Neural progenitor cell (in vitro differentiated cells): ENCODE measurements around the gene TENM3. TPM values are rescaled to one million over a fixed set of nuclear protein-coding genes. Genes with fewer than 3 reads are reported as not detected.

ENCODE experiments used
- DNase-seq: peaks from one replicate; pipeline ENCODE4 v3.0.0-alpha.2; 2016; ENCODE audit warnings: low spot score
- H2AFZ ChIP-seq: fragments of 200-600 bp; sonication (generic); replicated peaks from 2 replicates; pipeline ENCODE4 v1.6.1; 2016; ENCODE audit warnings: antibody characterized with exemption
- H3F3A ChIP-seq: fragments of 200-600 bp; sonication (generic); 2 replicates; pipeline ENCODE4 v1.6.1; 2016; ENCODE audit warnings: antibody characterized with exemption, low read depth
- H3K27ac ChIP-seq: fragments of 200-600 bp; sonication (generic); 2 replicates; pipeline ENCODE4 v1.5.1; 2016; ENCODE audit warnings: mild to moderate bottlenecking
- H3K27me3 ChIP-seq: fragments of 200-600 bp; sonication (generic); 2 replicates; pipeline ENCODE4 v1.6.1; 2016; ENCODE audit warnings: mild to moderate bottlenecking, moderate library complexity
- H3K36me3 ChIP-seq: fragments of 200-600 bp; sonication (generic); 2 replicates; pipeline ENCODE4 v1.5.1; 2016
- H3K4me1 ChIP-seq: fragments of 200-600 bp; sonication (generic); 2 replicates; pipeline ENCODE4 v1.6.1; 2016; ENCODE audit warnings: mixed run types
- H3K4me2 ChIP-seq: fragments of 200-600 bp; sonication (generic); 2 replicates; pipeline ENCODE4 v1.6.1; 2016
- H3K4me3 ChIP-seq: fragments of 200-600 bp; sonication (generic); 2 replicates; pipeline ENCODE4 v1.5.1; 2016
- H3K79me2 ChIP-seq: fragments of 200-600 bp; sonication (generic); 2 replicates; pipeline ENCODE4 v1.6.1; 2016; ENCODE audit warnings: low read depth
- H3K9ac ChIP-seq: fragments of 200-600 bp; sonication (generic); 2 replicates; pipeline ENCODE4 v1.6.1; 2016
- H3K9me3 ChIP-seq: fragments of 200-600 bp; sonication (generic); 2 replicates; pipeline ENCODE4 v1.5.1; 2016; ENCODE audit warnings: low read depth
- H4K20me1 ChIP-seq: fragments of 200-600 bp; sonication (generic); 2 replicates; pipeline ENCODE4 v1.6.1; 2016; ENCODE audit warnings: low read depth
- H3K27ac Mint-ChIP-seq: 3 replicates; pipeline ENCODE4 v1.8.0; 2021; ENCODE audit warnings: mixed read lengths
- H3K27me3 Mint-ChIP-seq: 2 replicates; pipeline ENCODE4 v1.8.0; 2022; ENCODE audit warnings: low read depth, mild to moderate bottlenecking, inconsistent platforms, moderate library complexity, mixed read lengths; ENCODE audit not compliant: insufficient read depth
- H3K36me3 Mint-ChIP-seq: 3 replicates; pipeline ENCODE4 v1.8.0; 2021; ENCODE audit warnings: mixed read lengths
- H3K4me1 Mint-ChIP-seq: 3 replicates; pipeline ENCODE4 v1.8.0; 2021; ENCODE audit warnings: mixed read lengths
- H3K4me3 Mint-ChIP-seq: 3 replicates; pipeline ENCODE4 v1.8.0; 2021; ENCODE audit warnings: mild to moderate bottlenecking, moderate library complexity, mixed read lengths
- H3K9me3 Mint-ChIP-seq: 3 replicates; pipeline ENCODE4 v1.8.0; 2020; ENCODE audit warnings: mixed read lengths
- EZH2 ChIP-seq: fragments of 200-600 bp; sonication (generic); IDR thresholded peaks from 2 replicates; pipeline ENCODE4 v1.6.1; 2017; ENCODE audit warnings: antibody characterized with exemption, mild to moderate bottlenecking, moderate library complexity
- EZH2phosphoT487 ChIP-seq: fragments of 200-600 bp; sonication (generic); IDR thresholded peaks from 2 replicates; pipeline ENCODE4 v1.6.1; 2017; ENCODE audit warnings: antibody characterized with exemption
- total RNA-seq: library from RNA; depleted of rRNA; stranded (reverse); fragments of >200 nt; gene quantifications from 2 replicates; pipeline ENCODE4 v1.2.3, GENCODE V29; 2015; ENCODE audit warnings: low replicate concordance
- TF ChIP-seq, protein P1 (sequence below): fragments of 200-600 bp; sonication (generic); IDR thresholded peaks from 2 replicates; pipeline ENCODE4 v1.5.1; 2017; ENCODE audit warnings: antibody characterized with exemption, mild to moderate bottlenecking

Gene TENM3
- total RNA-seq, 1 donor from 2014 or later, result 78.7 TPM

DNA sequence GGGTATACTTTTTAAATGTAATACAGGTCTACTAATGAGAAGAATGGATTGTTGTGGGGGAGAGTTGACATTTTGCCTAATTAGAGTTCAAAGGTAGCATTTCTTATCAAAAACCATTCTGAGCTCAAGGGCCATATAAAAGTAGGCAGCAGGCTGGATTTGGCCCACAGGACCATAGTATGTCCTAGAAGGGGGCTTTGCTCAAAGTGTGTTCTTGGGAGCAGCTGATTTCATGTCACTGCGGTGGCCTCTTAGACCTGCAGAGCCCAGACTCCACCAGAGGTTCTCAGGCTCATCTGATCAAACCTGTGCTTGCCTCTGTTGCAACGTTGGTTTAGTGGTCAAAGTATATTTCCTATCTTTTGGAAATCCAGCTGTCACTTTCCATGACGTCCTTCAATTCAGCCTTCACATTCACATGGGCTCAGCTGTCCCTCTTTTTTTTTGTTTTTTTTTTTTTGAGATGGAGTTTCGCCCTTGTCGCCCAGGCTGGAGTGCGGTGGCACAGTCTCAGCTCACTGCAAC lies 34.6 kb upstream of the TENM3 start:
- H4K20me1 ChIP-seq, result no peaks in the 10 kb centered on the region
- H3K4me3 Mint-ChIP-seq, result no peak overlapping the region
- no peaks in the 10 kb centered on the region for H3K36me3 ChIP-seq
- peaks cover 35% of the 10 kb centered on the region for H3K36me3 Mint-ChIP-seq
- no peak overlapping the region for H3K9ac ChIP-seq
- no peak for DNase-seq
- peaks cover 4% of the 10 kb centered on the region for H3K27me3 Mint-ChIP-seq
- H3K27me3 ChIP-seq, result no peaks in the 10 kb centered on the region
- H3K4me1 ChIP-seq, result peaks cover 44% of the 10 kb centered on the region
- H3F3A ChIP-seq, result peaks cover 26% of the 10 kb centered on the region
- TF ChIP-seq EZH2, result no peak
- TF ChIP-seq, protein P1, sequence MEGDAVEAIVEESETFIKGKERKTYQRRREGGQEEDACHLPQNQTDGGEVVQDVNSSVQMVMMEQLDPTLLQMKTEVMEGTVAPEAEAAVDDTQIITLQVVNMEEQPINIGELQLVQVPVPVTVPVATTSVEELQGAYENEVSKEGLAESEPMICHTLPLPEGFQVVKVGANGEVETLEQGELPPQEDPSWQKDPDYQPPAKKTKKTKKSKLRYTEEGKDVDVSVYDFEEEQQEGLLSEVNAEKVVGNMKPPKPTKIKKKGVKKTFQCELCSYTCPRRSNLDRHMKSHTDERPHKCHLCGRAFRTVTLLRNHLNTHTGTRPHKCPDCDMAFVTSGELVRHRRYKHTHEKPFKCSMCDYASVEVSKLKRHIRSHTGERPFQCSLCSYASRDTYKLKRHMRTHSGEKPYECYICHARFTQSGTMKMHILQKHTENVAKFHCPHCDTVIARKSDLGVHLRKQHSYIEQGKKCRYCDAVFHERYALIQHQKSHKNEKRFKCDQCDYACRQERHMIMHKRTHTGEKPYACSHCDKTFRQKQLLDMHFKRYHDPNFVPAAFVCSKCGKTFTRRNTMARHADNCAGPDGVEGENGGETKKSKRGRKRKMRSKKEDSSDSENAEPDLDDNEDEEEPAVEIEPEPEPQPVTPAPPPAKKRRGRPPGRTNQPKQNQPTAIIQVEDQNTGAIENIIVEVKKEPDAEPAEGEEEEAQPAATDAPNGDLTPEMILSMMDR, result no peak
- no peak for TF ChIP-seq EZH2phosphoT487
- no peak overlapping the region for H3K27ac Mint-ChIP-seq
- peak overlapping the region; percentile 15 for H3K27ac ChIP-seq
- peaks cover 85% of the 10 kb centered on the region for H3K4me1 Mint-ChIP-seq
- no peak overlapping the region for H2AFZ ChIP-seq
- peaks cover 32% of the 10 kb centered on the region for H3K79me2 ChIP-seq
- no peaks in the 10 kb centered on the region for H3K9me3 ChIP-seq
- no peak overlapping the region for H3K4me2 ChIP-seq
- H3K4me3 ChIP-seq, result no peak overlapping the region
- H3K9me3 Mint-ChIP-seq, result peaks cover 5% of the 10 kb centered on the region

DNA sequence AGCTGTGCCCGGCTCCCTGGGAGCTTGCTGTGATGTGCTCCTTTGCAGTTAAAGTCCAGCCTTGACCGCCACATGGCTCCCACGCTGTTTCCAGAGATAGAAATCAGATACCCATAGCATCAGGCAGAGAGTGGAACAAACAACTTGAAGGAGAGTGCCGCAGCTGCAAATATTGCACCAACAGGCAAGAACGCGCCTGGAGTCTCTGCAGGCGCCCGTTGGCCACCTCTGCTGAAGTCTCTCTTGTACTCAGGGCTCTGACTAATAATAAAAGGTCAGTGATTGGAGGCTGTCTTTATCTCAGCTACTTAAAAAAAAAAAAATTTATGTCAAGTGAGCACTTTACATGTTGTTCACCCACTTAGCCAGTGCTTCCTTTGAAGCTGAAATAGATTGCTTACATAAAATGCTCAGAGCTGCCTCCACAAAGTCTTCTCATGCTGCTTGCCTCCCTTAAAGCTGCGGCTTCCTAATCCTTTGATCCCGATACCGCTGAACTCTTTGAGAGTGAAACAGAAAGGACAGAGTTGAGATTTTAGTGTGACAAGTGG lies 30.9 kb upstream of the TENM3 start:
- peaks cover 63% of the 10 kb centered on the region for H3K4me1 Mint-ChIP-seq
- peak overlapping the region; percentile 71 for H3K4me3 Mint-ChIP-seq
- H3K36me3 ChIP-seq, result no peaks in the 10 kb centered on the region
- H3K27ac ChIP-seq, result no peak overlapping the region
- peaks cover 2% of the 10 kb centered on the region for H3K27me3 Mint-ChIP-seq
- peaks cover 9% of the 10 kb centered on the region for H3F3A ChIP-seq
- no peaks in the 10 kb centered on the region for H3K9me3 ChIP-seq
- peaks cover 36% of the 10 kb centered on the region for H3K4me1 ChIP-seq
- H3K27ac Mint-ChIP-seq, result peak overlapping the region; percentile 95
- H3K4me2 ChIP-seq, result peak overlapping the region; percentile 7
- peaks cover 28% of the 10 kb centered on the region for H3K79me2 ChIP-seq
- no peaks in the 10 kb centered on the region for H3K27me3 ChIP-seq
- no peak for TF ChIP-seq EZH2phosphoT487
- TF ChIP-seq, protein P1, result no peak
- no peak for TF ChIP-seq EZH2
- H2AFZ ChIP-seq, result no peak overlapping the region
- H3K9ac ChIP-seq, result no peak overlapping the region
- H3K4me3 ChIP-seq, result no peak overlapping the region
- peak; percentile 69 for DNase-seq
- no peaks in the 10 kb centered on the region for H3K9me3 Mint-ChIP-seq
- H4K20me1 ChIP-seq, result no peaks in the 10 kb centered on the region
- H3K36me3 Mint-ChIP-seq, result peaks cover 38% of the 10 kb centered on the region

DNA sequence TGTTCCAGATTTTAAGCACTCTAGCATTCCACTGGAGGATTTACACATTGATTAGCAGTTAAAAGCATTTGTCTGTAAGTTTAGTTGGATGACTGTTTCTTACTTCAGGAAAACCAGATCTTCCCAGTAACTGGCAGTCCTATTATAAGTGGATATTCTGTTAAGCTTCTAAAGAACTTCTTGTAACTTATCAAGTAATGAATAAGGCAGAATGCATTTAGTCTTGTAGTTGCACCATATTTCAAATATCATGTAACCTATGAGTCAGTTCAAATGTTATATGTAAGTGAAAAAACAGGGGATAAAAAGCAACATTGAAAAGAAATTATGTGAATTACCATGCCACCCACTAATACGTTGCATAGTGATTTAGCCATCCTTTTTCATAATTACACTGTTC lies 30.2 kb upstream of the TENM3 start:
- peaks cover 9% of the 10 kb centered on the region for H3F3A ChIP-seq
- Mint-ChIP-seq H3K4me3 (peak overlapping the region; percentile 31), H3K4me1 (peaks cover 58% of the 10 kb centered on the region), H3K27me3 (peaks cover 2% of the 10 kb centered on the region), H3K9me3 (no peaks in the 10 kb centered on the region), H3K27ac (peak overlapping the region; percentile 95), H3K36me3 (peaks cover 40% of the 10 kb centered on the region)
- peaks cover 21% of the 10 kb centered on the region for H3K79me2 ChIP-seq
- H4K20me1 ChIP-seq, result no peaks in the 10 kb centered on the region
- no peak overlapping the region for H3K27ac ChIP-seq
- peaks cover 29% of the 10 kb centered on the region for H3K4me1 ChIP-seq
- H3K36me3 ChIP-seq, result no peaks in the 10 kb centered on the region
- DNase-seq, result no peak
- no peaks in the 10 kb centered on the region for H3K9me3 ChIP-seq
- no peak overlapping the region for H2AFZ ChIP-seq
- no peaks in the 10 kb centered on the region for H3K27me3 ChIP-seq
- TF ChIP-seq EZH2phosphoT487 (no peak), EZH2 (no peak)
- TF ChIP-seq, protein P1, result no peak
- no peak overlapping the region for H3K9ac ChIP-seq
- peak overlapping the region; percentile 7 for H3K4me2 ChIP-seq
- no peak overlapping the region for H3K4me3 ChIP-seq
